Measurements from ENCODE around the gene METTL26.

The METTL26 gene

GRCh38 chr16:662597-662996 lies 26.5 kb upstream of the METTL26 start:
- Histone ChIP-seq H3K36me3 (ENCODE audit: control insufficient read depth, insufficient read depth, low read length, severe bottlenecking) (peaks cover 9% of the 10 kb centered on the region), H3K4me3 (ENCODE audit: low read length) (no peak overlapping the region), H3K9ac (ENCODE audit: low read length) (no peak overlapping the region), H3K4me1 (ENCODE audit: control insufficient read depth, insufficient read depth, low read length) (peaks cover 5% of the 10 kb centered on the region), H3K9me3 (ENCODE audit: control insufficient read depth, low read length) (no peaks in the 10 kb centered on the region), H3K27me3 (replicated peaks; ENCODE audit: control insufficient read depth, insufficient read depth, low read length) (no peaks in the 10 kb centered on the region)
- DNase-seq (ENCODE audit: low read depth), result no peak

- H3K9me3 ChIP-seq (ENCODE audit: control insufficient read depth, low read length), result no peaks in the 10 kb centered on the region
- no peaks in the 10 kb centered on the region for H3K27me3 ChIP-seq (replicated peaks; ENCODE audit: control insufficient read depth, insufficient read depth, low read length)
- DNase-seq (ENCODE audit: low read depth), result no peak
- no peaks in the 10 kb centered on the region for H3K4me1 ChIP-seq (ENCODE audit: control insufficient read depth, insufficient read depth, low read length)
- H3K36me3 ChIP-seq (ENCODE audit: control insufficient read depth, insufficient read depth, low read length, severe bottlenecking), result peaks cover 9% of the 10 kb centered on the region
- no peak overlapping the region for H3K4me3 ChIP-seq (ENCODE audit: low read length)
- H3K9ac ChIP-seq (ENCODE audit: low read length), result no peak overlapping the region
Observed at GRCh38 chr16:662095-662494, 26.0 kb upstream of the METTL26 start.

- Histone ChIP-seq H3K27me3 (replicated peaks; ENCODE audit: control insufficient read depth, insufficient read depth, low read length) (no peaks in the 10 kb centered on the region), H3K4me1 (ENCODE audit: control insufficient read depth, insufficient read depth, low read length) (no peaks in the 10 kb centered on the region), H3K9me3 (ENCODE audit: control insufficient read depth, low read length) (no peaks in the 10 kb centered on the region), H3K9ac (ENCODE audit: low read length) (no peak overlapping the region), H3K4me3 (ENCODE audit: low read length) (no peak overlapping the region), H3K36me3 (ENCODE audit: control insufficient read depth, insufficient read depth, low read length, severe bottlenecking) (peaks cover 9% of the 10 kb centered on the region)
- no peak for DNase-seq (ENCODE audit: low read depth)
Observed at GRCh38 chr16:661184-661821, 25.2 kb upstream of the METTL26 start.

GRCh38 chr16:660459-661183 lies 24.5 kb upstream of the METTL26 start:
- no peaks in the 10 kb centered on the region for H3K27me3 ChIP-seq (replicated peaks; ENCODE audit: control insufficient read depth, insufficient read depth, low read length)
- DNase-seq (ENCODE audit: low read depth), result peak; percentile 71
- no peaks in the 10 kb centered on the region for H3K4me1 ChIP-seq (ENCODE audit: control insufficient read depth, insufficient read depth, low read length)
- H3K4me3 ChIP-seq (ENCODE audit: low read length), result no peak overlapping the region
- H3K9me3 ChIP-seq (ENCODE audit: control insufficient read depth, low read length), result no peaks in the 10 kb centered on the region
- peaks cover 9% of the 10 kb centered on the region for H3K36me3 ChIP-seq (ENCODE audit: control insufficient read depth, insufficient read depth, low read length, severe bottlenecking)
- H3K9ac ChIP-seq (ENCODE audit: low read length), result no peak overlapping the region

GRCh38 chr16:660132-660458 lies 24.0 kb upstream of the METTL26 start:
- no peak overlapping the region for H3K9ac ChIP-seq (ENCODE audit: low read length)
- no peaks in the 10 kb centered on the region for H3K4me1 ChIP-seq (ENCODE audit: control insufficient read depth, insufficient read depth, low read length)
- no peaks in the 10 kb centered on the region for H3K9me3 ChIP-seq (ENCODE audit: control insufficient read depth, low read length)
- H3K4me3 ChIP-seq (ENCODE audit: low read length), result no peak overlapping the region
- no peak for DNase-seq (ENCODE audit: low read depth)
- no peaks in the 10 kb centered on the region for H3K27me3 ChIP-seq (replicated peaks; ENCODE audit: control insufficient read depth, insufficient read depth, low read length)
- peaks cover 9% of the 10 kb centered on the region for H3K36me3 ChIP-seq (ENCODE audit: control insufficient read depth, insufficient read depth, low read length, severe bottlenecking)

- no peak overlapping the region for H3K9ac ChIP-seq (ENCODE audit: low read length)
- no peak overlapping the region for H3K4me3 ChIP-seq (ENCODE audit: low read length)
- H3K9me3 ChIP-seq (ENCODE audit: control insufficient read depth, low read length), result no peaks in the 10 kb centered on the region
- H3K36me3 ChIP-seq (ENCODE audit: control insufficient read depth, insufficient read depth, low read length, severe bottlenecking), result peaks cover 9% of the 10 kb centered on the region
- H3K27me3 ChIP-seq (replicated peaks; ENCODE audit: control insufficient read depth, insufficient read depth, low read length), result no peaks in the 10 kb centered on the region
- no peaks in the 10 kb centered on the region for H3K4me1 ChIP-seq (ENCODE audit: control insufficient read depth, insufficient read depth, low read length)
- DNase-seq (ENCODE audit: low read depth), result no peak
Observed at GRCh38 chr16:659618-660017, 23.5 kb upstream of the METTL26 start.

- no peak for DNase-seq (ENCODE audit: low read depth)
- Histone ChIP-seq H3K27me3 (replicated peaks; ENCODE audit: control insufficient read depth, insufficient read depth, low read length) (no peaks in the 10 kb centered on the region), H3K4me1 (ENCODE audit: control insufficient read depth, insufficient read depth, low read length) (no peaks in the 10 kb centered on the region), H3K9ac (ENCODE audit: low read length) (no peak overlapping the region), H3K9me3 (ENCODE audit: control insufficient read depth, low read length) (no peaks in the 10 kb centered on the region), H3K4me3 (ENCODE audit: low read length) (no peak overlapping the region), H3K36me3 (ENCODE audit: control insufficient read depth, insufficient read depth, low read length, severe bottlenecking) (peaks cover 9% of the 10 kb centered on the region)
Observed at GRCh38 chr16:658679-659571, 22.8 kb upstream of the METTL26 start.

- peaks cover 9% of the 10 kb centered on the region for H3K36me3 ChIP-seq (ENCODE audit: control insufficient read depth, insufficient read depth, low read length, severe bottlenecking)
- no peak overlapping the region for H3K4me3 ChIP-seq (ENCODE audit: low read length)
- no peak for DNase-seq (ENCODE audit: low read depth)
- H3K27me3 ChIP-seq (replicated peaks; ENCODE audit: control insufficient read depth, insufficient read depth, low read length), result no peaks in the 10 kb centered on the region
- no peaks in the 10 kb centered on the region for H3K4me1 ChIP-seq (ENCODE audit: control insufficient read depth, insufficient read depth, low read length)
- no peaks in the 10 kb centered on the region for H3K9me3 ChIP-seq (ENCODE audit: control insufficient read depth, low read length)
- no peak overlapping the region for H3K9ac ChIP-seq (ENCODE audit: low read length)
Observed at GRCh38 chr16:657487-657886, 21.4 kb upstream of the METTL26 start.

GRCh38 chr16:654034-654433 lies 17.9 kb upstream of the METTL26 start:
- DNase-seq (ENCODE audit: low read depth), result no peak
- Histone ChIP-seq H3K9ac (ENCODE audit: low read length) (no peak overlapping the region), H3K27me3 (replicated peaks; ENCODE audit: control insufficient read depth, insufficient read depth, low read length) (no peaks in the 10 kb centered on the region), H3K4me1 (ENCODE audit: control insufficient read depth, insufficient read depth, low read length) (peaks cover 4% of the 10 kb centered on the region), H3K4me3 (ENCODE audit: low read length) (no peak overlapping the region), H3K36me3 (ENCODE audit: control insufficient read depth, insufficient read depth, low read length, severe bottlenecking) (peaks cover 9% of the 10 kb centered on the region), H3K9me3 (ENCODE audit: control insufficient read depth, low read length) (no peaks in the 10 kb centered on the region)

- Histone ChIP-seq H3K4me1 (ENCODE audit: control insufficient read depth, insufficient read depth, low read length) (peaks cover 14% of the 10 kb centered on the region), H3K27me3 (replicated peaks; ENCODE audit: control insufficient read depth, insufficient read depth, low read length) (no peaks in the 10 kb centered on the region), H3K9ac (ENCODE audit: low read length) (no peak overlapping the region), H3K36me3 (ENCODE audit: control insufficient read depth, insufficient read depth, low read length, severe bottlenecking) (no peaks in the 10 kb centered on the region), H3K4me3 (ENCODE audit: low read length) (no peak overlapping the region), H3K9me3 (ENCODE audit: control insufficient read depth, low read length) (no peaks in the 10 kb centered on the region)
- no peak for DNase-seq (ENCODE audit: low read depth)
Observed at GRCh38 chr16:652454-653305, 16.6 kb upstream of the METTL26 start.

GRCh38 chr16:651844-652243 lies 15.7 kb upstream of the METTL26 start:
- Histone ChIP-seq H3K36me3 (ENCODE audit: control insufficient read depth, insufficient read depth, low read length, severe bottlenecking) (no peaks in the 10 kb centered on the region), H3K4me3 (ENCODE audit: low read length) (no peak overlapping the region)

More at GRCh38 chr16:651844-652243, 15.7 kb upstream of the METTL26 start:
- no peaks in the 10 kb centered on the region for H3K27me3 ChIP-seq (replicated peaks; ENCODE audit: control insufficient read depth, insufficient read depth, low read length)
- peaks cover 22% of the 10 kb centered on the region for H3K4me1 ChIP-seq (ENCODE audit: control insufficient read depth, insufficient read depth, low read length)
- no peak overlapping the region for H3K9ac ChIP-seq (ENCODE audit: low read length)
- DNase-seq (ENCODE audit: low read depth), result no peak
- H3K9me3 ChIP-seq (ENCODE audit: control insufficient read depth, low read length), result no peaks in the 10 kb centered on the region

All from adipocyte (in vitro differentiated cells).